Thoracic aorta (tissue), 2 donors: ENCODE measurements around the gene DRC1. TPM values are rescaled to one million over a fixed set of nuclear protein-coding genes. Genes with fewer than 3 reads are reported as not detected.

Experiments used
- ATAC-seq: fragments of 150-250 bp; one replicate; pipeline ENCODE4 v1.8.0; 2017; ENCODE audit warnings: low read depth; ENCODE audit not compliant: insufficient number of reproducible peaks, low FRiP score
- DNase-seq: peaks from one replicate; pipeline ENCODE4 v3.0.0-alpha.2; 2020; ENCODE audit warnings: low spot score
- H3K27ac ChIP-seq, 2 donors: fragments of 200-600 bp; sonication (generic); 1 replicate in 1 of 2; 2 replicates in 1 of 2; pipeline ENCODE4 v1.5.1; 2016; ENCODE audit warnings: mild to moderate bottlenecking in 2 of 2, moderate library complexity in 2 of 2
- H3K27me3 ChIP-seq: fragments of 200-600 bp; sonication (generic); replicated peaks from 2 replicates; pipeline ENCODE4 v1.6.0; 2016; ENCODE audit warnings: mild to moderate bottlenecking; ENCODE audit not compliant: insufficient read depth
- H3K36me3 ChIP-seq: fragments of 200-600 bp; sonication (generic); one replicate; pipeline ENCODE4 v1.5.1; 2016
- H3K4me1 ChIP-seq, 2 donors: fragments of 200-600 bp; sonication (generic); 1 replicate in 1 of 2; 2 replicates in 1 of 2; pipeline versions ENCODE4 v1.5.1 to v1.6.0; 2016; ENCODE audit warnings: low read depth in 2 of 2, mild to moderate bottlenecking in 1 of 2; ENCODE audit not compliant: control insufficient read depth in 1 of 2
- H3K4me3 ChIP-seq: fragments of 200-600 bp; sonication (generic); 2 replicates; pipeline ENCODE4 v1.5.1; 2016; ENCODE audit warnings: mild to moderate bottlenecking
- H3K9me3 ChIP-seq: fragments of 200-600 bp; sonication (generic); 2 replicates; pipeline ENCODE4 v1.5.1; 2016
- total RNA-seq, 2 donors: library from RNA; depleted of rRNA; stranded (reverse); fragments of >200 nt; gene quantifications; one replicate each; pipeline versions ENCODE4 v1.1.0 to v1.2.3, GENCODE V29; 2016
- TF ChIP-seq, protein P1 (sequence below): fragments of 200-600 bp; sonication (generic); IDR thresholded peaks from one replicate; pipeline ENCODE4 v1.5.1; 2019; ENCODE audit warnings: antibody characterized with exemption

DRC1 gene
- total RNA-seq, 2 donors from 2014 or later = not detected

DNA sequence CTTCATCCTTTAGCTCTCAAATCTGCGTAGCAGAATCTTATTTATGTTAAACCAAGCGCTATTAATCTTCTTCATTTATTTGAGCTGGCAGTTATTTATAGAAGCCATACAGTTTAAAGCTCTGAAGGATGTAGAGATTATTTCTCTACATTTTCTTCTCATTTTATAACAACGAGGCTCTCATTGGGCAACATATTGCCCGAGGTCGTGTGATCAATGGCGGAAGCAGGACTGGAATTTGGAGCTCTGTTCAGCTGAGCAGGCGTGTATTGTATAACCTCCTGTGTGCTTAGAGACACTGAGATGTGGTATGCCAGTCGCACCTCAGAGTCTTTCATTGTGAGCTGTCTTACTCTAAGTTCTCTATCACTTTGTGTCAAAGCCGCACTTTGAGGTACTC is 17.5 kb upstream of the DRC1 start:
- Histone ChIP-seq H3K9me3 (no peaks in the 10 kb centered on the region), H3K36me3 (no peaks in the 10 kb centered on the region), H3K4me3 (no peak overlapping the region), H3K27me3 (no peaks in the 10 kb centered on the region), H3K27ac (no peak overlapping the region), H3K4me1 (no peaks in the 10 kb centered on the region)
- TF ChIP-seq, protein P1, sequence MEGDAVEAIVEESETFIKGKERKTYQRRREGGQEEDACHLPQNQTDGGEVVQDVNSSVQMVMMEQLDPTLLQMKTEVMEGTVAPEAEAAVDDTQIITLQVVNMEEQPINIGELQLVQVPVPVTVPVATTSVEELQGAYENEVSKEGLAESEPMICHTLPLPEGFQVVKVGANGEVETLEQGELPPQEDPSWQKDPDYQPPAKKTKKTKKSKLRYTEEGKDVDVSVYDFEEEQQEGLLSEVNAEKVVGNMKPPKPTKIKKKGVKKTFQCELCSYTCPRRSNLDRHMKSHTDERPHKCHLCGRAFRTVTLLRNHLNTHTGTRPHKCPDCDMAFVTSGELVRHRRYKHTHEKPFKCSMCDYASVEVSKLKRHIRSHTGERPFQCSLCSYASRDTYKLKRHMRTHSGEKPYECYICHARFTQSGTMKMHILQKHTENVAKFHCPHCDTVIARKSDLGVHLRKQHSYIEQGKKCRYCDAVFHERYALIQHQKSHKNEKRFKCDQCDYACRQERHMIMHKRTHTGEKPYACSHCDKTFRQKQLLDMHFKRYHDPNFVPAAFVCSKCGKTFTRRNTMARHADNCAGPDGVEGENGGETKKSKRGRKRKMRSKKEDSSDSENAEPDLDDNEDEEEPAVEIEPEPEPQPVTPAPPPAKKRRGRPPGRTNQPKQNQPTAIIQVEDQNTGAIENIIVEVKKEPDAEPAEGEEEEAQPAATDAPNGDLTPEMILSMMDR = no peak
- ATAC-seq (no peak), DNase-seq (no peak)

DNA sequence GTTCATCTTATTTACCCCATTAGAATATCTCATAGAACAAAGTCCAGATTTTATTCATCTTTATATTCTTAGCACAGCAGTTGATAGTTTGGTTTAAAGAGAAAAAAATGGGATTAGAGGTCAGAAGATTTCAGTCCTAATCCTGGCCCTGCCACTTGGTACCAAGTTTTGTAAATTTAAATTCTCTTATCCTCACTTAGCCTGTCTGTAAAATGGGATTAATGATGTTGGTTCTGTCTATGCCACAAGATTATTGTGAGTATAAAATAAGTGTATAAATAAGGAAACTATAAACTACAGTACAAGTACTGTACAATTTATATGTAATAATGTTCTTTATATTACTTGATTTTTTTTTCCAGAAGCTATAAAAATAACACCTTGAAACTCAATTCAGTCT is 17.1 kb upstream of the DRC1 start:
- Histone ChIP-seq H3K4me3 (no peak overlapping the region), H3K9me3 (no peaks in the 10 kb centered on the region), H3K27me3 (no peaks in the 10 kb centered on the region), H3K4me1 (no peaks in the 10 kb centered on the region), H3K27ac (no peak overlapping the region), H3K36me3 (no peaks in the 10 kb centered on the region)
- DNase-seq (no peak), ATAC-seq (no peak)
- TF ChIP-seq, protein P1 = no peak

DNA sequence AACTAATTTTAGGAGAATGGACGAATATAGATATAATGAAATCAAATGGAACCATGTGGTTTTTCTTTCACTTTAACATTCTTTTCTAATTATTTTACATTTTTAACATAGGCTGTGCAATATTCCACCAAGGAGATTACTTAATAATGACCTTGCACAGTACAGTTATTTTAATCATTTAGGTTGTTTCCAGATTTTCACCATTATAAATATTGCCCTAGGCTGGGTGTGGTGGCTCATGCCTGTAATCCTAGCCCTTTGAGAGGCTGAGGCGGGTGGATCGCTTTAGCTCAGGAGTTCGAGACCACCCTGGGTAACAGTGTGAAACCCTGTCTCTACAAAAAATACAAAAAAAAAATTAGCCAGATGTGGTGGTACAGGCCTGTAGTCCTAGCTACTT is 14.5 kb upstream of the DRC1 start:
- no peaks in the 10 kb centered on the region for H3K36me3 ChIP-seq
- no peaks in the 10 kb centered on the region for H3K4me1 ChIP-seq
- no peaks in the 10 kb centered on the region for H3K27me3 ChIP-seq
- no peak for ATAC-seq
- no peak overlapping the region for H3K4me3 ChIP-seq
- TF ChIP-seq, protein P1 = no peak
- DNase-seq = no peak
- no peaks in the 10 kb centered on the region for H3K9me3 ChIP-seq
- H3K27ac ChIP-seq = no peak overlapping the region

DNA sequence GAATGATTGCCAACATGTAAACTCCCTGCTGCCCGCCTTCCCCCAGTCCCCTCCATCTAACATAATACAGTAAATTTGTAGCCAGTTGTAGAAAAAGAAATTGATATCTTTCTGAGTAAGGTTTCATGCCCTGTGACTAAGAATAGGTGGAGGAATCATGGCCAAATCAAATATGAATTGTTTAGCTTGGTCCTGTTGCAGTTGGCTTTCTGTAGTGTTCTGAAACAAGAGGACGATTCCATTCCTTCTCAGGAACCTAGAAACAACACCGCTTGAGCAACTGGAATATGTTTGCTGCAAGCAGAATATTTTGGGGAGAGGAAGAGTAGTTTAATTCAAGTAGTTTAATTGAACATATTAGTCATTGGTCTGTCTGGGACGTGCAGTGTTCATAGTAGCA is 7.0 kb upstream of the DRC1 start:
- no peak for ATAC-seq
- TF ChIP-seq, protein P1 = no peak
- no peak overlapping the region for H3K4me3 ChIP-seq
- H3K4me1 ChIP-seq = peaks cover 14 to 16% of the 10 kb centered on the region in 2 donors
- no peaks in the 10 kb centered on the region for H3K36me3 ChIP-seq
- no peak overlapping the region for H3K27ac ChIP-seq
- DNase-seq = no peak
- no peaks in the 10 kb centered on the region for H3K27me3 ChIP-seq
- H3K9me3 ChIP-seq = no peaks in the 10 kb centered on the region

DNA sequence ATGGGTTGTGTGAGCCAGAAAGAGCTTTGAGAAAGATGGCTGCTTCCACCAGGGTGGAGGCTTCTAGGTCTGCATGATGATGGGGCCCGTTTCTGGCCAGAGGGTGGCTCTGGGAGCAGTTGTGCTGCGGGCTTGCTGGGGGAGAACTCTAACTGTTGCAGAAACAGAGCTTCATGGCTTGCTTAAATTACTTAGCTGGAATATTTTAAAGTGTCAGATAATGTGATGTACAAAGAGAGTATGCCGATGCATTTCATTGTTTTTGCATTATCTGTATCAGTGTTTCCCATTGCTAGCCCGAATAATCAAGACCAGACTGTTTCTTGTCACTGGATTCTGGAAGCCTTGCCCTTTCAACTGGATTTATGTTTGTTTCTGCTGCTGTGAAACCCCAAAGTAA is 6.3 kb upstream of the DRC1 start:
- no peaks in the 10 kb centered on the region for H3K27me3 ChIP-seq
- no peak overlapping the region for H3K4me3 ChIP-seq
- DNase-seq (no peak), ATAC-seq (no peak)
- H3K4me1 ChIP-seq = peaks cover 14 to 16% of the 10 kb centered on the region in 2 donors
- TF ChIP-seq, protein P1 = no peak
- no peaks in the 10 kb centered on the region for H3K36me3 ChIP-seq
- H3K9me3 ChIP-seq = no peaks in the 10 kb centered on the region
- no peak overlapping the region for H3K27ac ChIP-seq
